HTR-8/SVneo (cell line): ENCODE measurements around the gene COLQ.
"Not testable (repeated sequence)": the region's sequence is repeated elsewhere in the genome, so short reads cannot be mapped to it uniquely, and the experiment has no call there.

Source experiments
- DNase-seq: peaks from one replicate; pipeline ENCODE4 v3.0.0; 2011; ENCODE audit warnings: low spot score, mixed read lengths; ENCODE audit not compliant: insufficient read length
- FAIRE-seq: peaks from 2 replicates; lab custom pipeline; 2011; peaks lifted over from hg19 to GRCh38; lab: Jason Lieb, UNC

Gene COLQ

GRCh38 chr3:15521573-15521965, at the start of gene COLQ:
TSS of gene COLQ (minus strand) at chr3:15521706. CDS start at chr3:15521625, 81 bp downstream.
- FAIRE-seq, result no peak
- no peak for DNase-seq

DNA sequence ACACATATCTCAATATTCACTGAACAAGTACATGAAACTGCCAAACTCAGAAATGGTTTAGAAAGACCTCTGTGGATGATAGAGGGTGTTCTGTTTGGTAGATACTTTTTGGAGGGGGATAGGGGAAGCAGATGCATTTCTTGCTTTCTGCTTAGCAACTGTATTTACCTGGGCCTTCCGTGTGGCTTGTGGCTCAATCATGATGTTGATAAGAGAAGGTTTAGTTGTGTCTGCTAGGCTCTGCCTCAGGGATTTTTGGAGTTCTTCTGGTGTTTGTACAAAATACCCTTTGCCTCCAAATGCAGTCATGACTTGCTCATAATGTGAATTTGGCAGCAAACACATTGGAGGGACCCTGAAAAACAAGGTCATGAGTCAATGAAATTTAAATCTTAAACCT, 41.7 kb upstream of the COLQ start:
- DNase-seq (no peak), FAIRE-seq (no peak)

GRCh38 chr3:15562560-15562959, 41.1 kb upstream of the COLQ start:
- no peak for DNase-seq
- FAIRE-seq, result no peak

GRCh38 chr3:15558581-15558980, 37.1 kb upstream of the COLQ start:
- DNase-seq, result no peak
- FAIRE-seq, result no peak

DNA sequence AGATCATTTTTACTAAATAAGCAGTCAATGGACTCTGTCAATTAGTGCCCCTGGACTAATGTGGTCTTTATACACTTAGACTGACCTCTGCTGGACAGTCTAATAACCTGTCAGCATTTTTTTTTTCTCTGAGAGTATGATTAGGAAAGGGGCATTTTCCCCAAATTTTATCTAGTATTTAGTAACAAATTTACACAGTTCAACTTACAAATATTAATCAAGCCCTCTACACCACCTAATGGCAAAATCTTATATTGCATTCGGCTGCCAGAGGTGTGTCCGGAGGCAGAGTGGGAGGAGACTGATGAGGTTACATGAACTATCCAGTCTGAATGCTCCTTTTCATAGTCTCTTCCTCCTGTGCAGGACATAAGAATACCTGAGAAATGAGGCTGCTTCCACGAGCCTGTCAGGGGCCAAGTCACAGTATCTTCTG, 36.0 kb upstream of the COLQ start:
- FAIRE-seq (no peak), DNase-seq (peak; percentile 54)

- DNase-seq, result no peak
- FAIRE-seq, result no peak
Measured at GRCh38 chr3:15556512-15556911, 35.0 kb upstream of the COLQ start.

DNA sequence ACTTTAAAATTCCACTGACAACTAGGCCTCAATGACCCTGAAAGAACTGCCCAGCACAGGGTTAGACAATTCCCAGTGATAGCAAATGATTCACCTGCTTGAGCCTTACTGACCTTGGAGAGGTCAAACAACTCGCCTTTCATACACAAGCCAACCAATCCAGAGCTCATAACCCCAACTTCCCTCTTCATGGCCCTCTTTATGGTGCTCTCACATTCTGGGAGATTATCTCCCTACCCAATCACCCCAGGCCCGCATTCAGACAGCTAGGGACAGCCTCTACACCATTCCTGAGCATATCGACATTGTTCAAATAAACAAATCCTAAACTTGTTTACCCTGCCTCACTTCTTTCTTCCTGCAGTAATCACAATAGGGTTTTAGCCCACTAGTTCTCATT, 32.2 kb upstream of the COLQ start:
- no peak for FAIRE-seq
- DNase-seq, result no peak

DNA sequence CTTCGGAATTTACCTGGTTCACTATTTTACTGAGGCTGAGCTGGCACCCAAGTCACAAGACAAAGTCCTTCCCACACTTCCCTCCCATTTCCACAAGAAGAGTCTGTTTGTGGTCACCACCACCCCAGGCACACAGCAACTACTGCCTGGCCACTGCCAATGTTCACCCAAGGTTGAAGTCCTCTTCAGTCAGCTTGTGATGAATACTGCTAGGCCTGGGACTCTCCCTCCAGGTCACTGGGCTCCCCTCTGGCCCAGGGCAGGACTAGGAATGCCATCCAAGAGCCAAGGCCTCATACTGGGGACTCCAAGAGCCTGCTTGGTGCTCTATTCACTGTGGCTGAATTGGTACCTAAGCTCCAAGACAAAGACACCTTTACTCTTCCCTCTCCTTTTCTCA, 30.4 kb upstream of the COLQ start:
- DNase-seq (no peak), FAIRE-seq (no peak)

DNA sequence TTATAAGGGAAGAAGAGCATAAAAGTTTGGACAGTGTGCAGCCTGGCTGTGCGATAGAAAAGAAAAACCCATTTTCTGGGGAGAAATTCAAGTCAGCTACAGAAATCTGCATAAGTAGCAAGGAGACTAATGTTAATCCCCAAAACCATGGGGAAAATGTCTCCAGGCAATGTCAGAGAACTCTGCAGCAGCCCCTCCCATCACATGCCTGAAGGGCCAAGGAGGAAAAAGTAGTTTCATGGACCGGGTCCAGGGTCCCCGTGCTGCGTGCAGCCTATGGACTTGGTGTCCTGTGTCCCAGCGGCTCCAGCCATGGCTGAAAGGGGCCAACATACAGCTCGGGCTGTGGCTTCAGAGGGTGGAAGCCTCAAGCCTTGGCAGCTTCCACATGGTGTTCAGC, 28.3 kb upstream of the COLQ start:
- DNase-seq (no peak), FAIRE-seq (no peak)

- FAIRE-seq (no peak), DNase-seq (no peak)
Measured at GRCh38 chr3:15542614-15543013, 21.1 kb upstream of the COLQ start.

DNA sequence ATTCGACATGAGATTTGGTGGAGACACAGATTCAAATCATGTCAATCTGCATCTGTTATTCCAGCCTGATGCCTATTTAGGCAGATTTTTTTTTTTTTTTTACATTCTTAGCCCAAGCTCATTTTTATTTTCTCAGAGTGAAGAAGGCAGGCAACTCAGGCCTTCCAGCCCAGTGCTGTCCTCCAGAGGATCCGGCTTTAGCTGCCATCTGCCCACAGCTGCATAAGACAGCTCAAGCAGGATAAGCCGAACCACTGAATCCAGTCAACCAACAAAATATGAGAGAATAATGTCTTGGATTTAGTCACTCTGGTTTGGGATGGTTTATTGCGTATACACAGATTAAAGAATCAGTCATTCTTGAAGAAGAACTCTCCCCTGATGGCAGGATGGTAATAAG, 19.9 kb upstream of the COLQ start:
- no peak for FAIRE-seq

DNA sequence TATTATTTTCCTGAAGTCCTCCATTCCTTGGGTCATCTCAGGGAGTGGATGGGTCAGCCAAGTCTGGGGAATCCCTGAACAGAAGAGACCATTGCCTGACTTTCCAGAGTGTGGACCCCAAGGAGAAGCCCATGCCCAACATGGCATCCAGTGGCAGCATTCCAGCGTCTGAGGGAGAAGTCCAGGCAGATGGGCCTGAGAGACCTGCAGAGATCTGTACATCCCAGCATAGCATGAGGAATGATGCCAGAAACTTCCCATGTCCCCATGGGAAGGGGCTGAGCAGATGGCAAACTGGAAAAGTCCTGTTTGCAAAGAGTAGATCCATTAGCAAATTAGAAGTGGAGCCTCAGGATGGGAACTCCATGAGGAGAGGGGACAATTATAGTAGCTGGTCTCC, 17.6 kb upstream of the COLQ start:
- DNase-seq, result no peak
- FAIRE-seq, result no peak

More for the DNA sequence above, 19.9 kb upstream of the COLQ start:
- no peak for DNase-seq

- FAIRE-seq (no peak), DNase-seq (no peak)
Measured at GRCh38 chr3:15538345-15538744, 16.8 kb upstream of the COLQ start.

- FAIRE-seq (no peak), DNase-seq (no peak)
Measured at GRCh38 chr3:15536856-15537255, 15.3 kb upstream of the COLQ start.

GRCh38 chr3:15535732-15536131, 14.2 kb upstream of the COLQ start:
- no peak for DNase-seq
- FAIRE-seq, result no peak

DNA sequence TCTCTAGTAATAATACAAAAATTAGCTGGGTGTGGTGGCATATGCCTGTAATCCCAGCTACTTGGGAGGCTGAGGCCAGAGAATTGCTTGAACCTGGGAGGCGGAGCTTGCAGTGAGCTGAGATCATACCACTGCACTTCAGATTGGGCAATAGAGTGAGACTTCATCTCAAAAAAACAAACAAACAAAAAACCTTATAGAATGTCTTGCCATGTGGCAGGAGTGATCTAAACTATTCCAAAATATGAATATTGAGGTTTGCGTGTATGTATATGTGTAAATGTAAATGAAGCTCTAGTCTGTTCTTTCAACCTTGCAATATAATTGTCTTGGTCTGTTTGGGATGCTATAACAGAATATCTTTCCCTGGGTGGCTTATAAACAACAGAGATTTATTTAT, 11.1 kb upstream of the COLQ start:
- DNase-seq, FAIRE-seq: not testable (repeated sequence)

- DNase-seq (no peak), FAIRE-seq (no peak)
Measured at GRCh38 chr3:15531346-15531745, 9.8 kb upstream of the COLQ start.

GRCh38 chr3:15528854-15529537, 7.5 kb upstream of the COLQ start:
- no peak for DNase-seq
- FAIRE-seq, result no peak

DNA sequence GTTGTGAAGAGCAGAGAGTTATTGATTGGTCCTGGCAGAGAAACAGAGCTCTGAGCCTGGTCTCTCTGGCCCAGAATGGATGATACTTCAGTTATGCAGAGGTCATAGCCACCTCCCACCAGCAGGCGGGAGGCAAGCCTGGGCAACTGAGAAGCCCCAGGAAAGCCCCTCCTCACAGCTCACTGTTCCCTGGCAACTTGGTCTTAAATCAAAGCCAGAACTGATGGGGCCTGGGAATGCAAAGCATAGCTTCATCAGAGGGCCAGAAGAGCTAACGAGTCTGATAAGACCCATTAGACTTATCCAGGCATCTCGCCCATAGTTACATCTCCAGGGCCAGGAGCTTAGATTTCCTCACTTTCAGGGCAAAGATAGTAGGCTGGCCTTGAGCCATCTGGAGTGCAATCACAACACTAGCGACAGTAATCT, 5.5 kb upstream of the COLQ start:
- DNase-seq, result peak; percentile 31
- FAIRE-seq, result no peak

GRCh38 chr3:15525790-15526189, 4.3 kb upstream of the COLQ start:
- no peak for FAIRE-seq
- DNase-seq, result no peak

DNA sequence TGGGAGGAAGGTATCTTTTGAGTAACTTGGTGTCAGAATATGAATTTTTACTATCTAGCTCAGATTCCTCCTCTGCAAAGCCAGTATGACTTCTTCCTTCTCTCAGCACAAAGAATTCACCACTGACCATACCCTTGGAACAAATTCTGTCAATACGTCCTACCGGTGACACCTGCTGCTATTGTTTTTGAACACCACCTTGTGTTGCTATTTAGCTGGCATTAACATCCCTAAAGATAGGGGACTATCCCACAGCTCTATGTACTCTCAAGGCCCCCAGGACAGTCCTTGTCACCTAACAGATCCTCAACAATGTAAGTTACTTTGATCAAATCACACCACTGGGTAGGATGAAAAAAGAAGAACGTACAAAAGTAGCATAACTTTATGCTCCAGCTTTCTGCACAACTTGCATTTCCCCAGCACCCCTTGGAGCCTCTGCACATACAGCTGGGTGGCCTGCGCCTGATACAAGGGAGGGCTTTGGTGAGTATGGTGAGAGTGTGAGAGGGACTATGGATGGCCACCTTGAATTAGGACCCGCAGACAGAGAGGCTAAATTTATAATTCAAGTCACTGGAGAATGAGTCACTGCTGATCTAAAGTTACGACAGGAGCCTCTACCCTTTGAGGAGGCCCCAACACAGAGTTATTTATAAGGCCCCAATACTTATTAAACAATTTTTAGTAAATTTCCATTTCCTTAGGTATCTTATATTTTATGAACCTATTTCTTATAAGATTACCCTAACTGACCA, 2.3 kb upstream of the COLQ start:
- DNase-seq (no peak), FAIRE-seq (no peak)

DNA sequence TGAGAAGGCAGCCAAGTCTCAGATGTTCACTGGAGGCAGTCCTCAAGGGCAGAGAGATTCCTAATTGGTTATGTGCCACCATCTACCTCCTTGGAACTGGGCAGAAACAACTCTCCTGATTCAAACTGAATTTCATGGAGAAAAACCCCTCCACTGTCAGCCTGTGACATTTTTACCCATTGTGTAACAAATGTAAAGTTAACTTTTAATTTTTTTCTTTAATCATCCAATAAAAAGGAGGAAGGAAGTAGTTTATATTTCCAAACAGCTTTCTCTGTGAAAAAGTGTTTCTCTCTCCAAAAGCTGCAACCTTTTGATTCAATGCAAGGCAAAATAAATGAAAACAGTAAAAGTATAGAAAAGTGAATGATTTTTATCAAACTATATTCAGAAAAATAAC, 510 bp upstream of the COLQ start:
- DNase-seq, result no peak

More for the DNA sequence above, 510 bp upstream of the COLQ start:
- no peak for FAIRE-seq
